Measurements from ENCODE around the gene BCAS3. TPM values are rescaled to one million over a fixed set of nuclear protein-coding genes. Genes with fewer than 3 reads are reported as not detected.

BCAS3 gene
- total RNA-seq, 2 experiments from 2014 or later, result 7.2 to 7.5 TPM

- Mint-ChIP-seq H3K36me3 (ENCODE audit: low read depth) (no peaks in the 10 kb centered on the region), H3K9me3 (peaks cover 1% of the 10 kb centered on the region), H3K4me3 (peak overlapping the region; percentile 91), H3K27me3 (ENCODE audit: low read depth) (no peaks in the 10 kb centered on the region), H3K27ac (peak overlapping the region; percentile 79), H3K4me1 (ENCODE audit: low read depth) (peaks cover 11% of the 10 kb centered on the region)
- CTCF ChIA-PET, result interaction anchor here (0.6 to 1.1 kb wide), 3 partner anchors 33 to 322 kb away, joined by 4 to 5 read pairs (median 4); no protein-coding TSS in a partner anchor
- no peak for DNase-seq
- intact Hi-C loops (cut with micrococcal nuclease), result loop anchor here (1.0 to 10.0 kb wide), 6 partner anchors 77 to 1522 kb away; partner anchors contain the start of genes APPBP2, HEATR6, PPM1D and PRR11
Observed at GRCh38 chr17:60676758-60677307, 818 bp upstream of the BCAS3 start.

- Mint-ChIP-seq H3K27ac (peak overlapping the region; percentile 79), H3K9me3 (peaks cover 1% of the 10 kb centered on the region), H3K4me3 (peak overlapping the region; percentile 91), H3K4me1 (ENCODE audit: low read depth) (peaks cover 11% of the 10 kb centered on the region), H3K36me3 (ENCODE audit: low read depth) (no peaks in the 10 kb centered on the region), H3K27me3 (ENCODE audit: low read depth) (no peaks in the 10 kb centered on the region)
- CTCF ChIA-PET, result no interaction called here
- intact Hi-C loops (cut with micrococcal nuclease), result loop anchor here (10.0 kb wide), 1 partner anchor 543 kb away; no protein-coding TSS in a partner anchor
- peak; percentile 9 for DNase-seq
Observed at GRCh38 chr17:60678118-60678444, 430 bp downstream of the BCAS3 start.

GRCh38 chr17:60679287-60679686, 1.6 kb downstream of the BCAS3 start:
- no peak overlapping the region for H3K27ac Mint-ChIP-seq

GRCh38 chr17:60680754-60681153, 3.1 kb downstream of the BCAS3 start:
- Mint-ChIP-seq H3K4me3 (no peak overlapping the region), H3K27me3 (ENCODE audit: low read depth) (no peaks in the 10 kb centered on the region), H3K27ac (no peak overlapping the region), H3K36me3 (ENCODE audit: low read depth) (peaks cover 2% of the 10 kb centered on the region), H3K4me1 (ENCODE audit: low read depth) (peaks cover 11% of the 10 kb centered on the region), H3K9me3 (no peaks in the 10 kb centered on the region)
- CTCF ChIA-PET, result interaction anchor here (0.6 kb wide), 1 partner anchor 57 kb away, joined by 4 read pairs; no protein-coding TSS in a partner anchor
- DNase-seq, result no peak
- intact Hi-C loops (cut with micrococcal nuclease), result no loop called here

More at GRCh38 chr17:60679287-60679686, 1.6 kb downstream of the BCAS3 start:
- Mint-ChIP-seq H3K4me1 (ENCODE audit: low read depth) (peaks cover 11% of the 10 kb centered on the region), H3K27me3 (ENCODE audit: low read depth) (no peaks in the 10 kb centered on the region), H3K9me3 (peaks cover 1% of the 10 kb centered on the region), H3K4me3 (no peak overlapping the region), H3K36me3 (ENCODE audit: low read depth) (no peaks in the 10 kb centered on the region)
- CTCF ChIA-PET, result no interaction called here
- no peak for DNase-seq
- intact Hi-C loops (cut with micrococcal nuclease), result loop anchor here (10.0 kb wide), 1 partner anchor 544 kb away; no protein-coding TSS in a partner anchor

GRCh38 chr17:60685437-60685836, 7.8 kb downstream of the BCAS3 start:
- no peaks in the 10 kb centered on the region for H3K9me3 Mint-ChIP-seq
- CTCF ChIA-PET, result no interaction called here
- H3K27ac Mint-ChIP-seq, result no peak overlapping the region
- H3K27me3 Mint-ChIP-seq (ENCODE audit: low read depth), result no peaks in the 10 kb centered on the region
- no peak overlapping the region for H3K4me3 Mint-ChIP-seq
- no peaks in the 10 kb centered on the region for H3K4me1 Mint-ChIP-seq (ENCODE audit: low read depth)
- no peak for DNase-seq
- intact Hi-C loops (cut with micrococcal nuclease), result no loop called here
- H3K36me3 Mint-ChIP-seq (ENCODE audit: low read depth), result peaks cover 4% of the 10 kb centered on the region

GRCh38 chr17:60695960-60696359, 18.3 kb downstream of the BCAS3 start:
- CTCF ChIA-PET, result interaction anchor here (1.3 to 1.7 kb wide), 2 partner anchors 9 to 25 kb away, joined by 3 to 6 read pairs; no protein-coding TSS in a partner anchor
- Mint-ChIP-seq H3K4me3 (no peak overlapping the region), H3K4me1 (ENCODE audit: low read depth) (no peaks in the 10 kb centered on the region), H3K27ac (no peak overlapping the region), H3K27me3 (ENCODE audit: low read depth) (no peaks in the 10 kb centered on the region), H3K9me3 (no peaks in the 10 kb centered on the region), H3K36me3 (ENCODE audit: low read depth) (peaks cover 5% of the 10 kb centered on the region)
- DNase-seq, result no peak
- intact Hi-C loops (cut with micrococcal nuclease), result no loop called here

- intact Hi-C loops (cut with micrococcal nuclease), result no loop called here
- Mint-ChIP-seq H3K9me3 (no peaks in the 10 kb centered on the region), H3K4me1 (ENCODE audit: low read depth) (no peaks in the 10 kb centered on the region), H3K36me3 (ENCODE audit: low read depth) (peaks cover 3% of the 10 kb centered on the region), H3K27ac (no peak overlapping the region), H3K27me3 (ENCODE audit: low read depth) (no peaks in the 10 kb centered on the region), H3K4me3 (no peak overlapping the region)
- no peak for DNase-seq
- CTCF ChIA-PET, result no interaction called here
Observed at GRCh38 chr17:60699090-60699489, 21.4 kb downstream of the BCAS3 start.

GRCh38 chr17:60704170-60704569, 26.5 kb downstream of the BCAS3 start:
- CTCF ChIA-PET, result no interaction called here
- Mint-ChIP-seq H3K9me3 (no peaks in the 10 kb centered on the region), H3K4me1 (ENCODE audit: low read depth) (no peaks in the 10 kb centered on the region), H3K27ac (no peak overlapping the region), H3K27me3 (ENCODE audit: low read depth) (no peaks in the 10 kb centered on the region), H3K36me3 (ENCODE audit: low read depth) (no peaks in the 10 kb centered on the region), H3K4me3 (no peak overlapping the region)
- DNase-seq, result no peak
- intact Hi-C loops (cut with micrococcal nuclease), result no loop called here

GRCh38 chr17:60712675-60713074, 35.0 kb downstream of the BCAS3 start:
- no peaks in the 10 kb centered on the region for H3K27me3 Mint-ChIP-seq (ENCODE audit: low read depth)
- H3K9me3 Mint-ChIP-seq, result no peaks in the 10 kb centered on the region
- H3K36me3 Mint-ChIP-seq (ENCODE audit: low read depth), result peaks cover 5% of the 10 kb centered on the region
- H3K27ac Mint-ChIP-seq, result no peak overlapping the region
- H3K4me1 Mint-ChIP-seq (ENCODE audit: low read depth), result no peaks in the 10 kb centered on the region
- DNase-seq, result no peak
- CTCF ChIA-PET, result interaction anchor here (1.6 kb wide), 1 partner anchor 8 kb away, joined by 6 read pairs; no protein-coding TSS in a partner anchor
- intact Hi-C loops (cut with micrococcal nuclease), result no loop called here
- no peak overlapping the region for H3K4me3 Mint-ChIP-seq

GRCh38 chr17:60713608-60714007, 36.0 kb downstream of the BCAS3 start:
- CTCF ChIA-PET, result no interaction called here
- H3K9me3 Mint-ChIP-seq, result no peaks in the 10 kb centered on the region
- no peaks in the 10 kb centered on the region for H3K27me3 Mint-ChIP-seq (ENCODE audit: low read depth)
- H3K27ac Mint-ChIP-seq, result no peak overlapping the region
- H3K4me1 Mint-ChIP-seq (ENCODE audit: low read depth), result no peaks in the 10 kb centered on the region
- intact Hi-C loops (cut with micrococcal nuclease), result no loop called here
- DNase-seq, result no peak
- H3K36me3 Mint-ChIP-seq (ENCODE audit: low read depth), result peaks cover 5% of the 10 kb centered on the region
- no peak overlapping the region for H3K4me3 Mint-ChIP-seq

GRCh38 chr17:60716766-60717165, 39.1 kb downstream of the BCAS3 start:
- no peaks in the 10 kb centered on the region for H3K36me3 Mint-ChIP-seq (ENCODE audit: low read depth)
- no peak overlapping the region for H3K4me3 Mint-ChIP-seq
- intact Hi-C loops (cut with micrococcal nuclease), result no loop called here
- no peaks in the 10 kb centered on the region for H3K27me3 Mint-ChIP-seq (ENCODE audit: low read depth)
- no peak for DNase-seq
- H3K4me1 Mint-ChIP-seq (ENCODE audit: low read depth), result peaks cover 2% of the 10 kb centered on the region
- H3K9me3 Mint-ChIP-seq, result no peaks in the 10 kb centered on the region
- no peak overlapping the region for H3K27ac Mint-ChIP-seq
- CTCF ChIA-PET, result interaction anchor here (0.7 kb wide), 1 partner anchor 1189 kb away, joined by 3 read pairs; no protein-coding TSS in a partner anchor

GRCh38 chr17:60717814-60718213, 40.2 kb downstream of the BCAS3 start:
- H3K4me3 Mint-ChIP-seq, result no peak overlapping the region
- peaks cover 2% of the 10 kb centered on the region for H3K4me1 Mint-ChIP-seq (ENCODE audit: low read depth)
- H3K36me3 Mint-ChIP-seq (ENCODE audit: low read depth), result no peaks in the 10 kb centered on the region
- intact Hi-C loops (cut with micrococcal nuclease), result no loop called here
- no peaks in the 10 kb centered on the region for H3K9me3 Mint-ChIP-seq
- H3K27me3 Mint-ChIP-seq (ENCODE audit: low read depth), result no peaks in the 10 kb centered on the region
- DNase-seq, result no peak
- CTCF ChIA-PET, result interaction anchor here (0.5 to 0.7 kb wide), 3 partner anchors 22 to 156 kb away, joined by 4 to 5 read pairs (median 4); no protein-coding TSS in a partner anchor
- H3K27ac Mint-ChIP-seq, result no peak overlapping the region

Data from activated naive CD4-positive, alpha-beta T cell treated with anti-CD3 and anti-CD28 coated beads for 36 hours (primary cell).